Stomach (tissue), 9 donors: ENCODE results near the gene UBE2D2. TPM values are rescaled to one million over a fixed set of nuclear protein-coding genes. Genes with fewer than 3 reads are reported as not detected.
"Not testable (repeated sequence)": the region's sequence is repeated elsewhere in the genome, so short reads cannot be mapped to it uniquely, and the experiment has no call there.

ENCODE experiments used
- DNase-seq, 2 donors: peaks; one replicate each; pipeline versions ENCODE4 v3.0.0 to v3.0.0-alpha.2; 2013 to 2019
- H3K27ac ChIP-seq, 5 donors: fragments of 200-600 bp in 4 of 5; sonication (generic) in 4 of 5; one replicate each; pipeline ENCODE4 v1.5.1; 2013 to 2019; ENCODE audit warnings: mild to moderate bottlenecking in 1 of 5, moderate library complexity in 1 of 5
- H3K27me3 ChIP-seq, 3 donors: fragments of 200-600 bp; sonication (generic); one replicate each; pipeline ENCODE4 v1.5.1; 2017 to 2019; ENCODE audit warnings: mixed run types in 1 of 3
- H3K36me3 ChIP-seq, 4 donors: fragments of 200-600 bp; sonication (generic); 1 replicate in 3 of 4; 2 replicates in 1 of 4; pipeline ENCODE4 v1.5.1; 2016 to 2019
- H3K4me1 ChIP-seq, 4 donors: fragments of 200-600 bp; sonication (generic); one replicate each; pipeline ENCODE4 v1.5.1; 2016 to 2019
- H3K4me3 ChIP-seq, 4 donors: fragments of 200-600 bp; sonication (generic) in 3 of 4; one replicate each; pipeline ENCODE4 v1.5.1; 2016 to 2019; ENCODE audit warnings: mild to moderate bottlenecking in 1 of 4
- H3K9me3 ChIP-seq, 4 donors: fragments of 200-600 bp; sonication (generic); one replicate each; pipeline ENCODE4 v1.5.1; 2016 to 2019
- CTCF ChIP-seq, 7 experiments: fragments of 450-650 bp in 4 of 7; fragments of 200-600 bp in 3 of 7; sonication (generic) in 3 of 7; IDR thresholded peaks; one replicate each; pipeline ENCODE4 v1.5.1; 2016 to 2019; ENCODE audit warnings: antibody characterized with exemption in 7 of 7, control low read depth in 2 of 7, mild to moderate bottlenecking in 1 of 7
- EP300 ChIP-seq: sonication (generic); formaldehyde crosslinking; IDR thresholded peaks from one replicate; pipeline ENCODE4 v1.6.1; 2017; ENCODE audit warnings: antibody characterized with exemption
- POLR2A ChIP-seq, 4 donors: fragments of 450-650 bp; IDR thresholded peaks; one replicate each; pipeline ENCODE4 v1.6.1; 2016; ENCODE audit warnings: antibody characterized with exemption in 4 of 4, control low read depth in 2 of 4, mild to moderate bottlenecking in 1 of 4, moderate library complexity in 1 of 4
- POLR2AphosphoS5 ChIP-seq, 3 donors: sonication (generic); formaldehyde crosslinking; IDR thresholded peaks; one replicate each; pipeline ENCODE4 v1.6.1; 2016; ENCODE audit warnings: antibody characterized with exemption in 3 of 3
- WGBS, 5 donors: extraction: QIAGEN DNeasy Blood & Tissue Kit in 3 of 5; methylation state at CpG; one replicate each; pipeline versions ENCODE4 v1.1.5 to v1.1.7; 2013 to 2018; 5-methylcytosine and 5-hydroxymethylcytosine counted together
- intact Hi-C: fragments of 100-400 bp; cut with DNase I; formaldehyde crosslinking; loops from one replicate; pipeline ENCODE4 v1.15.1; 2023; ENCODE audit warnings: low total_unique reads
- polyA plus RNA-seq, 3 donors: library from polyadenylated mRNA; stranded (reverse); fragments of 200-250 nt; gene quantifications; one replicate each; pipeline ENCODE4 v1.2.3, GENCODE V29; 2013
- total RNA-seq, 5 donors: library from RNA; depleted of rRNA; stranded (reverse); fragments of >200 nt; gene quantifications; one replicate each; pipeline versions ENCODE4 v1.1.0 to v1.2.3, GENCODE V29; 2014 to 2016
- donor health status: healthy with polysubstance abuse.
- donor health status: Bipolar disorder and iron deficiency.
- donor health status: healthy.

Gene UBE2D2
- total and polyA plus RNA-seq, 8 donors: 29.8 to 220 (median 75.6) TPM

GRCh38 chr5:139575313-139575646 is 14.1 kb downstream of the UBE2D2 start:
- intact Hi-C loops: no loop called here

GRCh38 chr5:139575751-139576150 is 14.6 kb downstream of the UBE2D2 start:
- TF ChIP-seq POLR2AphosphoS5 (IDR thresholded peaks at IDR 0.05) (no peak), CTCF (IDR thresholded peaks at IDR 0.05) (no peak), POLR2A (IDR thresholded peaks at IDR 0.05) (no peak), EP300 (no peak)
- WGBS, 5 donors: 77 to 93% (median 85%) methylated on average over 4 of the region's 4 CpGs

More at GRCh38 chr5:139575313-139575646, 14.1 kb downstream of the UBE2D2 start:
- no peak for TF ChIP-seq POLR2A (IDR thresholded peaks at IDR 0.05)
- TF ChIP-seq EP300: no peak
- no peak for TF ChIP-seq POLR2AphosphoS5 (IDR thresholded peaks at IDR 0.05)
- no peak overlapping the region for H3K4me3 ChIP-seq
- H3K36me3 ChIP-seq: peaks cover 0 to 12% (median 10%) of the 10 kb centered on the region in 4 donors
- no peaks in the 10 kb centered on the region for H3K9me3 ChIP-seq
- peaks cover 28 to 98% (median 66%) of the 10 kb centered on the region in 4 donors for H3K4me1 ChIP-seq
- no peaks in the 10 kb centered on the region for H3K27me3 ChIP-seq
- DNase-seq: no peak
- no peak overlapping the region for H3K27ac ChIP-seq
- WGBS, 5 donors: 72 to 82% (median 74%) methylated on average over 2 of the region's 2 CpGs

GRCh38 chr5:139577689-139578290 is 16.7 kb downstream of the UBE2D2 start:
- Histone ChIP-seq H3K36me3 (peaks cover 0 to 7% (median 4%) of the 10 kb centered on the region in 4 donors), H3K4me1 (peaks cover 18 to 77% (median 44%) of the 10 kb centered on the region in 4 donors), H3K27ac (peak overlapping the region in 1 of 5 donors; percentile 38), H3K9me3 (no peaks in the 10 kb centered on the region), H3K27me3 (no peaks in the 10 kb centered on the region), H3K4me3 (no peak overlapping the region)
- intact Hi-C loops: no loop called here
- TF ChIP-seq EP300 (no peak), CTCF (IDR thresholded peaks at IDR 0.05) (no peak), POLR2A (IDR thresholded peaks at IDR 0.05) (no peak), POLR2AphosphoS5 (IDR thresholded peaks at IDR 0.05) (no peak)
- WGBS, 5 donors: 66 to 82% (median 80%) methylated on average over 5 of the region's 5 CpGs
- peak in 1 of 2 donors; percentile 11 for DNase-seq

More at GRCh38 chr5:139575751-139576150, 14.6 kb downstream of the UBE2D2 start:
- intact Hi-C loops: no loop called here
- no peak overlapping the region for H3K27ac ChIP-seq
- no peaks in the 10 kb centered on the region for H3K9me3 ChIP-seq
- H3K4me1 ChIP-seq: peaks cover 27 to 98% (median 64%) of the 10 kb centered on the region in 4 donors
- no peak overlapping the region for H3K4me3 ChIP-seq
- H3K27me3 ChIP-seq: no peaks in the 10 kb centered on the region
- DNase-seq: no peak
- peaks cover 0 to 7% (median 7%) of the 10 kb centered on the region in 4 donors for H3K36me3 ChIP-seq

GRCh38 chr5:139578325-139578724 is 17.2 kb downstream of the UBE2D2 start:
- H3K27me3 ChIP-seq: no peaks in the 10 kb centered on the region
- no peak overlapping the region for H3K4me3 ChIP-seq
- H3K36me3 ChIP-seq: peaks cover 0 to 7% (median 2%) of the 10 kb centered on the region in 4 donors
- H3K9me3 ChIP-seq: no peaks in the 10 kb centered on the region
- TF ChIP-seq POLR2AphosphoS5 (IDR thresholded peaks at IDR 0.05) (no peak), POLR2A (IDR thresholded peaks at IDR 0.05) (no peak), CTCF (IDR thresholded peaks at IDR 0.05) (no peak), EP300 (no peak)
- WGBS, 5 donors: 39 to 74% (median 62%) methylated on average over 2 of the region's 2 CpGs
- intact Hi-C loops: no loop called here
- peak overlapping the region in 1 of 5 donors; percentile 38 for H3K27ac ChIP-seq
- peaks cover 17 to 72% (median 43%) of the 10 kb centered on the region in 4 donors for H3K4me1 ChIP-seq
- DNase-seq: no peak

DNA sequence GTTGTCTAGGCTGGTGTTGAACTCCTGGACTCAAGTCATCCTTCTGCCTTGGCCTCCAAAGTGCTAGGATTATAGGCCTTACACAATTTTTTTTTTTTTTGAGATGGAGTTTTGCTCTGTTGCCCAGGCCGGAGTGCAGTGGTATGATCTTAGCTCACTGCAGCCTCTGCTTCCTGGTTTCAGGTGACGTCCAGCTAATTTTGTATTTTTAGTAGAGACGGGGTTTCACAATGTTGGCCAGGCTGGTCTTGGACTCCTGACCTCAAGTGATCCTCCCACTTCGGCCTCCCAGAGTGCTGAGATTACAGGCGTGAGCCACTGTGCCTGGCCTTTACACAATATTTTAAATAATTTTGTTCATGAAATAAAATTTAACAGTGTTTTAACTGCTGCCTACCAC is 21.0 kb downstream of the UBE2D2 start:
- H3K4me3 ChIP-seq, intact Hi-C loops, H3K27me3 ChIP-seq, DNase-seq, H3K9me3 ChIP-seq, H3K27ac ChIP-seq: not testable (repeated sequence)
- Histone ChIP-seq H3K36me3 (peaks cover 0 to 16% (median 7%) of the 10 kb centered on the region in 4 donors), H3K4me1 (peaks cover 10 to 48% (median 27%) of the 10 kb centered on the region in 4 donors)
- WGBS, 5 donors: 88 to 96% (median 92%) methylated on average over 5 of the region's 5 CpGs
